ENCODE measurements around the gene OR2AK2.

OR2AK2 gene, protein sequence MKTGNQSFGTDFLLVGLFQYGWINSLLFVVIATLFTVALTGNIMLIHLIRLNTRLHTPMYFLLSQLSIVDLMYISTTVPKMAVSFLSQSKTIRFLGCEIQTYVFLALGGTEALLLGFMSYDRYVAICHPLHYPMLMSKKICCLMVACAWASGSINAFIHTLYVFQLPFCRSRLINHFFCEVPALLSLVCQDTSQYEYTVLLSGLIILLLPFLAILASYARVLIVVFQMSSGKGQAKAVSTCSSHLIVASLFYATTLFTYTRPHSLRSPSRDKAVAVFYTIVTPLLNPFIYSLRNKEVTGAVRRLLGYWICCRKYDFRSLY

DNA sequence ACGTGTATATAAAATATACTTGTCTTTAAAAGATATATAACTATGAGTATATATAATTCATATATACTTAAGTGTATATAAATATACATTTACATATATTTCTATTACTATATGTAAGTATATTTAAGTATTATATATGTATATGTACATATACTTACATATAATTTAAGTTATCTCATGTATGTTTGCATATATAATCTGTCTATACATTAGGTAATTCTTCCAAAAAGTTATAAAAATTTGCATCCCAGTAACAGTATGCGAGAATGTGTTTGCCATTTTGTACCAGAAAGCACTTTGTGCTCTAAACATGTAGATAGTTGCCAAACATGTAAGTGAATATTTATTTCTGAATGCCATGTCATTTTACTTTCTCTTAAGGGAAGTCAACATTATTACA, at the start of gene OR2AK2:
Gene OR2AK2, plus strand, starts transcription at position 301 of the 400 bp plus-strand sequence. CDS start 144 bp downstream, outside the sequence.
- no peak for DNase-seq

DNA sequence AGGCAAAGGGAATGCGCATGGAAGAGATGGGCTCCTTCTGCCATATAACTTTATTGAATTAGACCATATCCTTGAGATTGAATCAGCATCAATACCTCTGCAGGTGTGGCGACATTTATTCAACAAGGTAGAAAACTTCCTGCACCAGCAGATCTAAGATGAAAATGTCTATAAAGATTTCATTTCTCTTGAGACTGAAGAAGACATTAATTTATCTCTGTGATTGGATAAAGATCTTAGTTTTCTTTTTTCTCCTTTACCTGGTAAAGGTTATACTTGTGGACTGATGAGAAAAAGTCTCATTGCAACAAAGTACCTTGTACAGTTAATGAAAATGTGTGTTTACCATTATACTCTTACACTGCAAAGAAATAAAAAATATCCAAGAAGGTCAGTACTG, 45.1 kb upstream of the OR2AK2 start, which contains the start of gene OR2T8:
Gene OR2T8, plus strand, starts transcription at position 301 of the 400 bp plus-strand sequence. CDS start 766 bp downstream, outside the sequence.
- DNase-seq = no peak

GRCh38 chr1:247923941-247924340, 41.1 kb upstream of the OR2AK2 start:
- DNase-seq = no peak

DNA sequence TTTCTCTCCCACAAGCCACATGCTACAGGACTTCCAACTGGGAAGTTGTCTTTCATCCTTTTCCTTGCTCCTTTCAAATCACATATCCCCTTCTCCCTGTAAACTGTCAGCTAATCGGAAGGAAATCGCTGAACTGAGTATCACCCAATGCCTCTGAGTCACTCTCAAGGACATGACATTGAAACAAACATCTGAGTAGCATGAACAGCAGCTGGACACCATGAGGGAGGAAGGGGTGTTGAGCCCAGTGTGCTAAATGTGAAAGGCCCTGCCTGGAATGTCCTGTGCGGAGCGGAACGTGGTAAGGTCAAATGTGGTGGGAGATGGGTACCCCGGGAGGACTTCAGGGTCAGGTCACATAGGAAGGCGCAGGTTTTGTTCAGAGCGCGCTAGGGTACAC, 40.2 kb upstream of the OR2AK2 start, which contains the start of gene OR2AJ1:
Gene OR2AJ1, plus strand, starts transcription at position 22 of the 400 bp plus-strand sequence. CDS start 8,880 bp downstream, outside the sequence.
- DNase-seq = no peak

- DNase-seq = no peak
Observed at GRCh38 chr1:247933989-247934388, 31.0 kb upstream of the OR2AK2 start.

DNA sequence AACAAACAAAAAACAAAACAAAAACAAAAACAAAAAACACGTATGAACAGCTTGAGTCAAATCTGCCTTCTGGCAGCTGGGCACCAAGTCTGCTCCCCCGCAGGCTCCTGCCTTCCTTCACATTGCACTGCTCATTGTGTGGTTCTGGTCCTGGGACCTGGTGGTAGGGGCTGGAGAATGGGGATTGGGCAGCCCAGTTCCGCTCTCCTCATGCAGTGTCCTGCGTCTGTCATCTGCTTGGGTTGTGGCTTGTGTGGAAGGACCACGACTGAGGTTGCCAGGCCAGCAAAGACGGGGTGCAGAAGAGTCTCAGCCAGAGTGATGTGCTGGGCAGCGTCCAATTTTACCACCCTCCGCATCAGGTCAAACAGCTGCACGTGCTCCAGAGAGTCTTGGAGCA, 29.3 kb upstream of the OR2AK2 start:
- no peak for DNase-seq

DNA sequence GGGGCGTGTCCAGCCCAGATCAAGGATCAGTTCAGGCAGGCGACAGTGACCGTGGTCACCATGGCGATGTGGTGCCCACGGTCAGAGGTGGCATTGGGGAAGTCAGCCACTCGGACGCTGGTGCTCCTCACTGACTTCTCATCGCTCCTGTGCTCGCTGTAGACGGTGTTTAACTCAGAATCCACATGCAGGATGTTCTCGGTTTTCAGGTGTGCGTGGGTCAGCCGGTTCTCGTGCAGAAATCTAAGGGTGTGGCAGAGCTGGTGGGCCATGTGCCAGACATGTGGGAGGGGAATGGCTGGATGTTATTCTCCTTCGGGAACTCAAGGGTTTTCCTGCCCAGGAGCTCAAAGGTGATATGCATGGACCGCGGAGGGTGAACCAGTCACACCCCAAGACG, 28.6 kb upstream of the OR2AK2 start:
- no peak for DNase-seq

DNA sequence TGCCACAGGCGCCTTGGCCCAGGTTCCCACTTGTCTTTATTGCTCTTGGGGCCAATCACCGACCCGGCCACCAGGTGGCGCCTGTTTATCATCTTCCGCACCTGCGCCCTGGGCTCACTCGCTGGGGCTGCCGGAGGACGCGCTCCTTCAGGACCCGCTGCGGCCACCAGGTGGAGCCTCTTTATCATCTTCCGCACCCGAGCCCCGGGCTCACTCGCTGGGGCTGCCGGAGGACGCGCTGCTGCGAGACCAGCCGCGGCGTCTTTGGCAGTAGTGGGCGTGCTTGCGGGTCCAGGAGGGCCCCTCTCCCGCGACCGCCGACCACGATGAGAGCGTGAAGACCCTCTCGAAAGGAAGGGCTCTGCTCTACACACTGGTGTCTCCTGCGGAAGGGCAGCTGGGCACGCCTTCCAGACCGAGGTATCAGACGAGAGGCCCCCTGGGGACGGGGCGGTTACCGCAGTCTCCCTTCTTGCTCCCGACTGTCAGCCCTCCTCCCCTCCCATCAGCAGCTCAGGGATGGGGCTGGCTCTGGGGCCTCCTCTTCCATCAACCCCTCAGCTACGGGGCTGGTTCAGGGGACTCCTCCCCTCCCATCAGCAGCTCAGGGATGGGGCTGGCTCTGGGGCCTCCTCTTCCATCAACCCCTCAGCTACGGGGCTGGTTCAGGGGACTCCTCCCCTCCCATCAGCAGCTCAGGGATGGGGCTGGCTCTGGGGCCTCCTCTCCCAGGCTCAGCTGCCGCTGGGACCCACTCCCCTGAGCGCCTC, 27.9 kb upstream of the OR2AK2 start:
- peak; percentile 65 for DNase-seq

DNA sequence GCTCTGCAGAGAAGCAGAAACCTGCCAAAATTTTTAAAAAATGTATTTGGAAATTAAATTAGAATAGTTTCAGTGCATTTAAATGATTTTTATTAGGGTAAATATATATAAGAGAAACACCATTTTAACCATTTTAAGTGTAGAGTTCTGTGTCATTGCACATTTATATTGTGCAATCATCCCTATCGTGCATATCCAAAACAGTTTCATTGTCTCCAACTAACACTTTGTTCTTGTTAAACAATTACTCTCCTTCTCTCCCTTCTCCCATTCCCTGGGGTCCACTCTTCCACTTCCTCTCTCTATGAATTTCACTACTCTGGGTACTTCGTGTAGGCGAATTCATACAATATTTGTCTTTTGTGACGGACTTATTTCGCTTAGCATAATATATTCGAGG, 22.4 kb upstream of the OR2AK2 start:
- DNase-seq = no peak

DNA sequence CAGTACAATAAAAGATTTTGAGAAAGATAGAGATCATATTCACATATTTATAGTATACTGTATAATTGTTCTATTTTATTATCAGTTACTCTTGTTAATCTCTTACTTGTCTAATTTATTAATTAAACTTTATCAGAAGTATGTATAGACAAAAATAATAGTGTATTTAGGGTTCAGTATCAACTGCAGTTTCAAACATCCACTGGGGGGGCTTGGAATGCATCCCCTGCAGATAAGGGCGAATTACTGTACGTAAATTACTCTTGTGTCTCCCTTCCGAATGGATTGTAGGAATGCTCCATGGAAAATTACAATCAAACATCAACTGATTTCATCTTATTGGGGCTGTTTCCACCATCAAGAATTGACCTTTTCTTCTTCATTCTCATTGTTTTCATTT, 16.5 kb upstream of the OR2AK2 start, which contains the start of gene OR2L8:
Gene OR2L8, plus strand, starts transcription at position 301 of the 400 bp plus-strand sequence. Its CDS starts 0 bp downstream, at position 301.
- no peak for DNase-seq

GRCh38 chr1:247953408-247953807, 11.6 kb upstream of the OR2AK2 start:
- DNase-seq = no peak

GRCh38 chr1:247961791-247962190, 3.2 kb upstream of the OR2AK2 start:
- DNase-seq = no peak

DNA sequence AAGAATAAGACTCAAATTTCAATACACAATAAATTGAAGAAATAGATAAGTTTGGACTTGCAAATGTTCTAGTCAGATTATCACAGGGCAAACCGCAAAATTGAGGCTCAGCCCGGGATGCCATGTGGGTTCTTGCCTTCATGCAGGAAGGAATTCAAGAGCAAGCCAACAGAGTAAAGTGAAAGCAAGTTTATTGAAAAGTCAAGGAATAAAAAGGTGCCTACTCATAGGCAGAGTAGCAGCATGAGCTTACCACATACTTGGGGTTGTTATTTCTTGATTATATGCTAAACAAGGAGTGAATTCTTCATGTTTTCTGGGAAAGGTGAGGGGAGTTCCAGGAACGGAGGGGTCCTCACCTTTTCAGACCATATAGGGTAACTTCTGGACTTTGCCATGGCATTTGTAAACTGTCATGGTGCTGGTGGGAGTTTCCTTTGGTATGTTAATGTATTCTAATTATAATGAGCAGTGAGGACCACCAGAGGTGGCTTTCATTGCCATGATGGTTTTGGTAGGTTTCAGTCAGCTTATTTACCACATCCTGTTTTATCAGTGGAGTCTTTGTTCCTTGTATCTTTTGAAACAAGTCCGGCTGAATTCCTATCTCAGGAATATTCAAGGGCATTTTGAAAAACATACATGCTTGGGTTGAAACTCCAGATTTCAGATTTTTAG, 2.0 kb upstream of the OR2AK2 start:
- DNase-seq = no peak

DNA sequence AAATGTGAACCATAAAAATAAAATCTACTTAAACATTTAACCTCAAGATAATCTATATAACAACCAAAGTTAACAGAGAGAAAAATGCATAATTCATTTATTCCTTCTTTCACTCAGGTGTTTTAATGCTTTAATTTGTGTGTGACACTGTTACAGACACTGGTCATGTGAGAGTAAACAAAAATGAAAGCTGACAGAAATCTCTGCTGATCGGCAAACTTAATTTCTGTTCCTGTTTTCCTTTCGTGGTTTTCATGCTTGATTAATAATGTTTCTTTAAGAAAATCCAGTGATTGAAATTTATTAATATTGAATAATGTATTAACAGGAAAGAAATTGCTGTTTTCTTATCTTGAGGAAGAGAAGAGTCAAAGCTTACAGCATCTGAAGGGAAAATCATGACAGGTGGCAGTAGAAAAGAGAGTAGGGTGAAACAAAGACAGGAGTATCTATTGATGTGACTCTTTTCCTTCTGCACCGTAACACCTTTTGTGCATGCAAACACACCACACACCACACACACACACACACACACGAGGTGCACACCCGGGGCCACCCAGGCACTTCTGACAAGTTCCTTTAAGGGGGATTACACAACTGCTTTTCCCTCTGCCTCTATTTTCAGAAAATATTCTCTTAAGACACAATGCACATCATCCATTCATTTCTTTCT, 1.6 kb downstream of the OR2AK2 start:
- no peak for DNase-seq

GRCh38 chr1:247992986-247993385, 28.0 kb downstream of the OR2AK2 start:
- no peak for DNase-seq

DNA sequence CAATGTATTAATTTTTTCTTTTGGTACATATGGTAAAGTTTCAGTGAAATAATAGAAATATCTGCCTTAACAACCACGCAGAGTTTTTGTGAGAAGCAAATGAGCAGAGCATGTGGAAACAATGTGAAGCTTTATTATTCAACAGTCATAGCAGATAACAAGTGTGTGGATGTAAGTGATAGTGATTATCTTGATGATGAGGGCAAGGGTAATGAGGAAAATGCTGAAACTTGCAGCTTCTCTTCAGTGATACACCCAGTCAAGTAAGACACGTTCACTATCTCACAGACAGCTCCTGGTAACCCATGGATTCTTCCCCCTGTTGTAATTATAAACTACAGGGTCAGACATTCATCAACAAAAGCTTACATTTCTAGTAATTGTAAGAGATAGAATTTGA, 33.8 kb downstream of the OR2AK2 start:
- DNase-seq = no peak

- no peak for DNase-seq
Observed at GRCh38 chr1:248000169-248000568, 35.1 kb downstream of the OR2AK2 start.

- no peak for DNase-seq
Observed at GRCh38 chr1:248007778-248008177, 42.7 kb downstream of the OR2AK2 start.

GRCh38 chr1:248009681-248010080, 44.6 kb downstream of the OR2AK2 start:
- no peak for DNase-seq

GRCh38 chr1:248013229-248013710, 48.2 kb downstream of the OR2AK2 start, which contains the start of gene OR2L5:
TSS of gene OR2L5 (plus strand) at chr1:248013660. CDS start at chr1:248021948, 8,288 bp downstream.
- no peak for DNase-seq

DNA sequence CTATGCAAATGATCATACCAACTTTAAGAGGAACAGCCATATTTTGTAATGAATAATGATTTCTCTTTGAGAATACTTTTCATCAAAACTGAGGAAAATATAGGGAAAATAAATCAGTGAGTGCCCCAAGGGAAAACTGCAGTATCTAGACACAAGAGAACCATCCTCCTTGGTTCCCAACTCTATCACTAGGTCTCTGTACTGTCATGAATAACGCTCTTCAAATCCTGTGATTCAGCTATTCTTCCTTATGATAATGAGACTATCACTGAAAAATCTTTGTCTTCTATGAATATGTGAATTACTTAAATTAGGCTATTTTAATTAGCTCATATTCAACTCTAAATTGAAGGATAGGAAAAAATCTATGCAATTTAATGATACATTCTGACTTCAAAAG, 50.8 kb downstream of the OR2AK2 start:
- no peak for DNase-seq
